Measurements from ENCODE around the gene FZD10. TPM values are rescaled to one million over a fixed set of nuclear protein-coding genes. Genes with fewer than 3 reads are reported as not detected.

Gene FZD10
- total RNA-seq, 1 donor from 2014 or later, result 1.9 TPM

DNA sequence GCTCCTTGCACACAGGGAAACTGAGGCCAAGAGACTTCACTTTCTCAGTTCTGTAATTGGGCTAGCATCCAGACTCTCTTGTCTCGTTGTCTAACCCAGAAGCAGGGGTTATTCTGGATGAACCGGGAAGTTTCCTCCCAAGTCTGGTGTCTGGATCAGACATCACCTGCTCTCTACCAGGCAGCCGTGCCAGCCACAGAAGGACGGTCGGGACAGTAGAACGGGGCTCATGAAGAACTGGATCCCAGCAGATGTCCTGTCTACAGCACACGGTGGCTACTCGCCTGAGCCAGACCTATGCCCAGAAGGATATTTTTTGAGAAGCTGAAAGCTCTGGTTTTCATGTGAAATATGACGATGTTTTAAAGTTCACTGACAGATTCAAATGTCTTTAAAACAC lies 19.1 kb upstream of the FZD10 start:
- no peaks in the 10 kb centered on the region for H3K36me3 ChIP-seq
- no peak overlapping the region for H3K4me3 ChIP-seq
- H3K9me3 ChIP-seq, result no peaks in the 10 kb centered on the region
- H3K27me3 ChIP-seq (ENCODE audit: low read depth), result peaks cover 3% of the 10 kb centered on the region
- peak; percentile 38 for DNase-seq
- TF ChIP-seq, protein P1, sequence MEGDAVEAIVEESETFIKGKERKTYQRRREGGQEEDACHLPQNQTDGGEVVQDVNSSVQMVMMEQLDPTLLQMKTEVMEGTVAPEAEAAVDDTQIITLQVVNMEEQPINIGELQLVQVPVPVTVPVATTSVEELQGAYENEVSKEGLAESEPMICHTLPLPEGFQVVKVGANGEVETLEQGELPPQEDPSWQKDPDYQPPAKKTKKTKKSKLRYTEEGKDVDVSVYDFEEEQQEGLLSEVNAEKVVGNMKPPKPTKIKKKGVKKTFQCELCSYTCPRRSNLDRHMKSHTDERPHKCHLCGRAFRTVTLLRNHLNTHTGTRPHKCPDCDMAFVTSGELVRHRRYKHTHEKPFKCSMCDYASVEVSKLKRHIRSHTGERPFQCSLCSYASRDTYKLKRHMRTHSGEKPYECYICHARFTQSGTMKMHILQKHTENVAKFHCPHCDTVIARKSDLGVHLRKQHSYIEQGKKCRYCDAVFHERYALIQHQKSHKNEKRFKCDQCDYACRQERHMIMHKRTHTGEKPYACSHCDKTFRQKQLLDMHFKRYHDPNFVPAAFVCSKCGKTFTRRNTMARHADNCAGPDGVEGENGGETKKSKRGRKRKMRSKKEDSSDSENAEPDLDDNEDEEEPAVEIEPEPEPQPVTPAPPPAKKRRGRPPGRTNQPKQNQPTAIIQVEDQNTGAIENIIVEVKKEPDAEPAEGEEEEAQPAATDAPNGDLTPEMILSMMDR (IDR thresholded peaks at IDR 0.05), result no peak
- no peak for ATAC-seq
- intact Hi-C loops (cut with DNase I), result no loop called here
- H3K27ac ChIP-seq, result no peak overlapping the region
- no peaks in the 10 kb centered on the region for H3K4me1 ChIP-seq

- Histone ChIP-seq H3K4me1 (no peaks in the 10 kb centered on the region), H3K4me3 (no peak overlapping the region), H3K27me3 (ENCODE audit: low read depth) (peaks cover 8% of the 10 kb centered on the region), H3K9me3 (no peaks in the 10 kb centered on the region), H3K36me3 (no peaks in the 10 kb centered on the region), H3K27ac (no peak overlapping the region)
- TF ChIP-seq, protein P1 (IDR thresholded peaks at IDR 0.05), result no peak
- DNase-seq (peak; percentile 13), ATAC-seq (no peak)
- intact Hi-C loops (cut with DNase I), result no loop called here
Observed at GRCh38 chr12:130144256-130144655, 18.0 kb upstream of the FZD10 start.

- Histone ChIP-seq H3K27ac (no peak overlapping the region), H3K9me3 (no peaks in the 10 kb centered on the region), H3K4me3 (no peak overlapping the region), H3K27me3 (ENCODE audit: low read depth) (peaks cover 8% of the 10 kb centered on the region), H3K4me1 (no peaks in the 10 kb centered on the region), H3K36me3 (no peaks in the 10 kb centered on the region)
- TF ChIP-seq, protein P1 (IDR thresholded peaks at IDR 0.05), result no peak
- ATAC-seq (no peak), DNase-seq (peak; percentile 20)
- intact Hi-C loops (cut with DNase I), result no loop called here
Observed at GRCh38 chr12:130145731-130146130, 16.5 kb upstream of the FZD10 start.

GRCh38 chr12:130146176-130146931 lies 15.9 kb upstream of the FZD10 start:
- TF ChIP-seq, protein P1 (IDR thresholded peaks at IDR 0.05), result no peak
- Histone ChIP-seq H3K27me3 (ENCODE audit: low read depth) (peaks cover 8% of the 10 kb centered on the region), H3K9me3 (no peaks in the 10 kb centered on the region), H3K4me1 (no peaks in the 10 kb centered on the region), H3K36me3 (no peaks in the 10 kb centered on the region), H3K27ac (no peak overlapping the region), H3K4me3 (no peak overlapping the region)
- intact Hi-C loops (cut with DNase I), result no loop called here
- DNase-seq (peak; percentile 9), ATAC-seq (no peak)

DNA sequence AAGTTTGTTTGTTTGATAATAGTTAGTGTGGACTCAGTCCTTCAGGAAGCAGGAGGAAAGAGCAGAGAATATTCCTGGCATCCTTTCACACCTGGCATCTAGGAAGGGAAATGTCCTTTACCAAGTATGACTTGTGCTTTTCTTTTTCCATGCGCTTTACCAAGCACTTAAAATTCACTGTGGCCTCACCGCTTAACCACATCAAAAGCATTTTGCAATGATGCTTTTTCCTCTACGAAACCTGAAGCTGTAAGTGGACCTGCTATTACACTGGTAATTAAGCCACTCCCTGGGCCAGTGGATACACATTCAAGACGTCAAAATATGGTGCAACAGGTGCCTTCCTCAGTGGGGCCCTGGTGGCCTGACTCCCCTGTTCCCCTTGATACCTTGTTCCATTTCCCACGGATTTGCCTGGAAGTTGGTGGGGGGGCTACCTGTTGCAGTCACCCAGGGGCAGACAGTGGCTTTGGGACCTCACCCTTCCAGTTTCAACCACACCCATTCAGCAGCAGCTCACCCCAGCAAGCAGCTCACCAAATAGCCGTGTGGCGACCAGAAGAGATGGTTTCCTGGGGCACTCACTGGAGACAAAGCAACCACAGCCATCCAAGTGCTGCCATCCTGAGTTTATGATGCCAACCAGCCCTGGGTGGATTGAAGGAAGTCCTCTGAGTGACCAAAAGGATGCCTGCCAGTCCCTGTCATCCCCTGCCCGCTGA lies 14.2 kb upstream of the FZD10 start:
- H3K4me3 ChIP-seq, result no peak overlapping the region
- peaks cover 5% of the 10 kb centered on the region for H3K27me3 ChIP-seq (ENCODE audit: low read depth)
- TF ChIP-seq, protein P1 (IDR thresholded peaks at IDR 0.05), result no peak
- no peak for ATAC-seq
- H3K9me3 ChIP-seq, result no peaks in the 10 kb centered on the region
- intact Hi-C loops (cut with DNase I), result no loop called here
- H3K36me3 ChIP-seq, result no peaks in the 10 kb centered on the region
- no peak overlapping the region for H3K27ac ChIP-seq
- DNase-seq, result peak; percentile 17
- H3K4me1 ChIP-seq, result no peaks in the 10 kb centered on the region

Data from lower lobe of right lung (tissue), 2 donors.